HCT116 (cell line): ENCODE results near the gene NUP43. TPM values are rescaled to one million over a fixed set of nuclear protein-coding genes. Genes with fewer than 3 reads are reported as not detected.

Experiments used
- ATAC-seq: fragments of 200-7000 bp; cut with Tn5 transposase; 2 replicates; pipeline ENCODE4 v1.9.1; 2020; ENCODE audit warnings: mild to moderate bottlenecking, moderate library complexity
- BruUV-seq: library from RNA; stranded (reverse); fragments of 400-500 nt; replicated peaks from 2 replicates; lab custom pipeline; 2021; lab: Mats Ljungman, UMichigan
- CTCF ChIA-PET: fragments of 300-600 bp; sonication (Branson Sonifier 250); formaldehyde crosslinking; loops from one replicate; lab custom pipeline; 2021; ENCODE audit warnings: antibody characterized with exemption; lab: Charles Lee
- POLR2A ChIA-PET: fragments of 300-600, 350-600 bp; sonication (Branson Sonifier 250); formaldehyde crosslinking; loops from one replicate; lab custom pipeline; 2021; ENCODE audit warnings: antibody characterized with exemption; lab: Charles Lee
- RAD21 ChIA-PET, 2 experiments: fragments of 300-600 bp; sonication (Branson Sonifier 250); formaldehyde crosslinking; loops; one replicate each; lab custom pipeline; 2023; ENCODE audit warnings: low total read pairs in 2 of 2; ENCODE audit not compliant: uncharacterized antibody in 2 of 2, unreplicated experiment in 2 of 2, low non-redundant PET in 1 of 2; lab: Charles Lee
- DNase-seq: peaks from one replicate; pipeline ENCODE4 v3.0.0-alpha.2; 2010; ENCODE audit warnings: low read depth, low spot score
- H2AFZ ChIP-seq: fragments of 200-600 bp; shearing (Covaris generic), sonication (generic); 2 replicates; pipeline ENCODE4 v1.6.1; 2017; ENCODE audit warnings: low read depth, mixed run types, mixed read lengths, antibody characterized with exemption, low read length; ENCODE audit not compliant: poor library complexity, severe bottlenecking
- H3K27ac ChIP-seq: 2 replicates; pipeline ENCODE4 v1.5.1; 2012; ENCODE audit warnings: low read depth, low read length
- H3K27me3 ChIP-seq: fragments of 200-600 bp; sonication (generic); 2 replicates; pipeline ENCODE4 v1.6.1; 2016; ENCODE audit warnings: mixed run types, low read length, mixed read lengths; ENCODE audit not compliant: insufficient read depth
- H3K36me3 ChIP-seq, 2 experiments: fragments of 200-500 bp in 1 of 2; fragments of 200-600 bp in 1 of 2; sonication (Bioruptor generic) in 1 of 2; sonication (generic) in 1 of 2; 2 replicates each; pipeline versions ENCODE4 v1.5.1 to v1.6.1; 2014 to 2016; ENCODE audit warnings: low read length in 2 of 2, inconsistent platforms in 1 of 2, mixed read lengths in 1 of 2, mixed run types in 1 of 2; ENCODE audit not compliant: insufficient read depth in 2 of 2, control insufficient read depth in 1 of 2
- H3K4me1 ChIP-seq, 2 experiments: fragments of 200-600 bp in 1 of 2; sonication (generic) in 1 of 2; 2 replicates each; pipeline versions ENCODE4 v1.5.1 to v1.6.1; 2012 to 2017; ENCODE audit warnings: low read length in 2 of 2, inconsistent platforms in 1 of 2, mild to moderate bottlenecking in 1 of 2, mixed read lengths in 1 of 2, mixed run types in 1 of 2, moderate library complexity in 1 of 2; ENCODE audit not compliant: insufficient read depth in 2 of 2, control insufficient read depth in 1 of 2
- H3K4me2 ChIP-seq: fragments of 200-600 bp; sonication (generic); 2 replicates; pipeline ENCODE4 v1.6.1; 2017; ENCODE audit warnings: mixed run types, low read length, mixed read lengths
- H3K4me3 ChIP-seq, 2 experiments: fragments of 200-600 bp in 1 of 2; sonication (generic) in 1 of 2; replicated peaks in 1 of 2; 2 replicates each; pipeline ENCODE4 v1.5.1; 2011 to 2016; ENCODE audit warnings: low read length in 2 of 2, control low read depth in 1 of 2, low read depth in 1 of 2, mild to moderate bottlenecking in 1 of 2, mixed read lengths in 1 of 2, mixed run types in 1 of 2
- H3K79me2 ChIP-seq: fragments of 200-600 bp; sonication (generic); 2 replicates; pipeline ENCODE4 v1.6.1; 2017; ENCODE audit warnings: mild to moderate bottlenecking, mixed run types, low read length, moderate library complexity, mixed read lengths; ENCODE audit not compliant: insufficient read depth
- H3K9ac ChIP-seq: fragments of 200-600 bp; sonication (generic); 2 replicates; pipeline ENCODE4 v1.6.1; 2016; ENCODE audit warnings: low read length, mixed read lengths
- H3K9me2 ChIP-seq: fragments of 200-600 bp; sonication (generic), shearing (Covaris generic); 2 replicates; pipeline ENCODE4 v1.6.1; 2017; ENCODE audit warnings: mixed run types, mild to moderate bottlenecking, moderate library complexity; ENCODE audit not compliant: insufficient read depth
- H3K9me3 ChIP-seq, 2 experiments: fragments of 200-500 bp in 1 of 2; fragments of 200-600 bp in 1 of 2; sonication (Bioruptor generic) in 1 of 2; sonication (generic) in 1 of 2; 2 replicates each; pipeline ENCODE4 v1.6.1; 2014 to 2017; ENCODE audit warnings: low read length in 2 of 2, mixed read lengths in 2 of 2, inconsistent platforms in 1 of 2, low read depth in 1 of 2, mild to moderate bottlenecking in 1 of 2, mixed run types in 1 of 2, moderate library complexity in 1 of 2; ENCODE audit not compliant: control insufficient read depth in 1 of 2, insufficient read depth in 1 of 2
- H4K20me1 ChIP-seq: fragments of 200-600 bp; sonication (generic), shearing (Covaris generic); 2 replicates; pipeline ENCODE4 v1.6.1; 2017; ENCODE audit warnings: mixed run types, mild to moderate bottlenecking, moderate library complexity; ENCODE audit not compliant: insufficient read depth
- CEBPB ChIP-seq: IDR thresholded peaks from 2 replicates; pipeline ENCODE4 v1.6.1; 2012; ENCODE audit warnings: low read depth
- CTCF ChIP-seq, 3 experiments: fragments of 200-600 bp in 1 of 3; sonication (generic) in 1 of 3; IDR thresholded peaks in 2 of 3; conservative IDR thresholded peaks in 1 of 3; 2 replicates each; pipeline ENCODE4 v1.5.1; 2012 to 2017; ENCODE audit warnings: low read depth in 2 of 3, low read length in 2 of 3, antibody characterized with exemption in 1 of 3, borderline replicate concordance in 1 of 3, control low read depth in 1 of 3, mild to moderate bottlenecking in 1 of 3, mixed read lengths in 1 of 3, mixed run types in 1 of 3, moderate library complexity in 1 of 3; ENCODE audit not compliant: insufficient read depth in 1 of 3
- ELF1 ChIP-seq: IDR thresholded peaks from 2 replicates; pipeline ENCODE4 v1.6.1; 2012; ENCODE audit warnings: low read depth, borderline replicate concordance
- EZH2 ChIP-seq: fragments of 200-600 bp; sonication (generic); IDR thresholded peaks from 2 replicates; pipeline ENCODE4 v1.6.1; 2017; ENCODE audit warnings: antibody characterized with exemption, mixed run types
- EZH2phosphoT487 ChIP-seq: fragments of 200-600 bp; IDR thresholded peaks from 2 replicates; pipeline ENCODE4 v1.6.1; 2018; ENCODE audit warnings: antibody characterized with exemption, borderline replicate concordance
- FOSL1 ChIP-seq: IDR thresholded peaks from 2 replicates; pipeline ENCODE4 v1.6.1; 2012; ENCODE audit warnings: low read depth
- POLR2AphosphoS5 ChIP-seq: IDR thresholded peaks from 2 replicates; pipeline ENCODE4 v1.6.1; 2011; ENCODE audit warnings: mild to moderate bottlenecking, low read depth, low read length, moderate library complexity
- RAD21 ChIP-seq: IDR thresholded peaks from 2 replicates; pipeline ENCODE4 v1.6.1; 2012; ENCODE audit warnings: low read depth, mild to moderate bottlenecking
- REST ChIP-seq: IDR thresholded peaks from 2 replicates; pipeline ENCODE4 v1.6.1; 2012; ENCODE audit warnings: low read depth
- SIN3A ChIP-seq: IDR thresholded peaks from 2 replicates; pipeline ENCODE4 v1.6.1; 2012; ENCODE audit warnings: low read depth
- SP1 ChIP-seq: IDR thresholded peaks from 2 replicates; pipeline ENCODE4 v1.6.1; 2012; ENCODE audit warnings: low read depth
- TCF7L2 ChIP-seq: IDR thresholded peaks from 2 replicates; pipeline ENCODE4 v1.7.0; 2011; ENCODE audit warnings: borderline replicate concordance, inconsistent platforms; ENCODE audit not compliant: insufficient read depth, insufficient read length; ENCODE audit errors: extremely low read depth
- YY1 ChIP-seq: IDR thresholded peaks from 2 replicates; pipeline ENCODE4 v1.6.1; 2011; ENCODE audit warnings: low read length, low read depth, moderate library complexity, mild to moderate bottlenecking; ENCODE audit not compliant: insufficient replicate concordance; ENCODE audit errors: extremely low read depth
- ZBTB33 ChIP-seq: IDR thresholded peaks from 2 replicates; pipeline ENCODE4 v1.6.1; 2011; ENCODE audit warnings: mild to moderate bottlenecking, low read length, moderate library complexity; ENCODE audit not compliant: insufficient replicate concordance; ENCODE audit errors: extremely low read depth
- ZFX ChIP-seq: fragments of 450-650 bp; IDR thresholded peaks from 2 replicates; pipeline ENCODE4 v1.6.1; 2017
- ZNF274 ChIP-seq: fragments of 200-500 bp; sonication (Bioruptor generic); IDR thresholded peaks from 2 replicates; pipeline ENCODE4 v1.6.1; 2014; ENCODE audit warnings: mild to moderate bottlenecking, low read depth, low read length, inconsistent platforms
- intact Hi-C: fragments of 100-400 bp; cut with micrococcal nuclease; formaldehyde crosslinking; loops from 2 replicates; pipeline ENCODE4 v1.10.0; 2022
- total RNA-seq: library from RNA; stranded (reverse); gene quantifications from one replicate; pipeline ENCODE4 v1.2.1, GENCODE V29; 2021; ENCODE audit not compliant: unreplicated experiment

NUP43 gene
- total RNA-seq, 1 experiment from 2014 or later: 51.0 TPM

GRCh38 chr6:149716181-149716963, 30.0 kb downstream of the NUP43 start:
- peak overlapping the region; percentile 79 to 82 for H3K4me3 ChIP-seq
- peaks cover 4 to 19% of the 10 kb centered on the region in 2 experiments; a peak in 3 of 4 replicates for H3K4me1 ChIP-seq
- RAD21 ChIA-PET: no interaction called here
- no peak overlapping the region; the same call in 1 of the 2 replicates for H3K27ac ChIP-seq
- no peaks in the 10 kb centered on the region for H3K36me3 ChIP-seq
- peak overlapping the region; percentile 84 for H3K4me2 ChIP-seq
- H3K9me2 ChIP-seq: no peaks in the 10 kb centered on the region
- ATAC-seq (no peak), DNase-seq (no peak)
- peak overlapping the region; percentile 97 for H3K9ac ChIP-seq
- intact Hi-C loops: loop anchor here (5.0 kb wide), 1 partner anchor 149 kb away; the partner anchor contains the start of gene GINM1
- H3K27me3 ChIP-seq: no peaks in the 10 kb centered on the region
- no peak overlapping the region for H2AFZ ChIP-seq
- TF ChIP-seq ZNF274 (no peak), EZH2 (no peak), TCF7L2 (no peak), RAD21 (no peak), POLR2AphosphoS5 (no peak), ELF1 (no peak), ZBTB33 (no peak), FOSL1 (no peak), SIN3A (no peak), CTCF (IDR thresholded peaks at IDR 0.05 in 2 of 3, conservative IDR thresholded peaks at IDR 0.05 in 1 of 3; ENCODE audit: borderline replicate concordance in 1 of 3, insufficient read depth in 1 of 3, low read depth in 2 of 3, low read length in 2 of 3) (no peak), YY1 (no peak), EZH2phosphoT487 (no peak), SP1 (no peak), ZFX (no peak), CEBPB (no peak), REST (no peak)
- POLR2A ChIA-PET: interaction anchor here (1.2 kb wide), 1 partner anchor 11 kb away, joined by 3 read pairs; no protein-coding TSS in a partner anchor
- peaks cover 70% of the 10 kb centered on the region for H3K79me2 ChIP-seq
- BruUV-seq: no TSS peak
- CTCF ChIA-PET: no interaction called here
- no peaks in the 10 kb centered on the region for H3K9me3 ChIP-seq
- no peaks in the 10 kb centered on the region; the same call in 1 of the 2 replicates for H4K20me1 ChIP-seq
